Motor neuron (in vitro differentiated cells): ENCODE results near the gene PELI1. TPM values are rescaled to one million over a fixed set of nuclear protein-coding genes. Genes with fewer than 3 reads are reported as not detected.

Experiments used
- ATAC-seq, 8 experiments: fragments of 200-7000 bp; cut with Tn5 transposase; replicated peaks in 6 of 8; 2 replicates each; pipeline ENCODE4 v1.8.0; 2021; ENCODE audit warnings: mild to moderate bottlenecking in 8 of 8, moderate library complexity in 8 of 8
- H3K27ac ChIP-seq, 2 donors: fragments of 250-450 bp; sonication (Bioruptor Pico); 2 replicates each; pipeline ENCODE4 v1.9.0; 2021; ENCODE audit warnings: antibody characterized with exemption in 2 of 2, mild to moderate bottlenecking in 2 of 2, moderate library complexity in 1 of 2
- H3K4me1 ChIP-seq, 2 donors: fragments of 250-450 bp; sonication (Bioruptor Pico); replicated peaks in 1 of 2; 2 replicates each; pipeline ENCODE4 v1.6.1; 2021; ENCODE audit warnings: antibody characterized with exemption in 2 of 2, mild to moderate bottlenecking in 2 of 2, moderate library complexity in 1 of 2
- H3K4me3 ChIP-seq, 5 donors: fragments of 250-450 bp; sonication (Bioruptor Pico); 2 replicates each; pipeline ENCODE4 v1.9.0; 2021; ENCODE audit warnings: antibody characterized with exemption in 5 of 5, mild to moderate bottlenecking in 5 of 5, moderate library complexity in 4 of 5
- WGBS, 10 experiments: fragments of 450-650 bp; shearing (Covaris generic); methylation state at CpG; one replicate each; pipeline ENCODE4 v1.0.0; 2022; 5-methylcytosine and 5-hydroxymethylcytosine counted together
- in situ Hi-C, 9 experiments: fragments of 400-800 bp; cut with MboI; loops; one replicate each; pipeline ENCODE4 v1.15.0; 2021; ENCODE audit warnings: low sequenced_read_pairs in 9 of 9, low pct_unique_long_range_greater_than_20kb in 2 of 9; ENCODE audit not compliant: unreplicated experiment in 9 of 9
- total RNA-seq, 8 experiments: library from RNA; unstranded; fragments of 300-600 nt; gene quantifications; 2 replicates each; pipeline versions ENCODE4 v1.2.3 to v1.2.4, GENCODE V29; 2022

PELI1 gene
- total RNA-seq, 8 experiments from 2014 or later, result 7.2 to 37.1 (median 27.4) TPM

- H3K4me1 ChIP-seq, result no peaks in the 10 kb centered on the region
- no peak overlapping the region for H3K27ac ChIP-seq
- 39 to 95% (median 71%) methylated on average over 2 to 4 of the region's 4 CpGs for WGBS, 10 experiments
- in situ Hi-C loops, result loop anchor here in 3 of 9 experiments (5.0 to 25.0 kb wide), 2 partner anchors 258 to 273 kb away; no protein-coding TSS in a partner anchor
- no peak overlapping the region for H3K4me3 ChIP-seq
- no peak for ATAC-seq
Measured at GRCh38 chr2:64054161-64054915, 89.9 kb downstream of the PELI1 start.

GRCh38 chr2:64052463-64053241 is 91.6 kb downstream of the PELI1 start:
- ATAC-seq, result no peak
- Histone ChIP-seq H3K4me1 (no peaks in the 10 kb centered on the region), H3K27ac (no peak overlapping the region), H3K4me3 (no peak overlapping the region)
- WGBS, 10 experiments, result 67 to 100% (median 92%) methylated on average over 1 to 3 of the region's 3 CpGs; no CpG with 5 or more reads in 3 of the 10 experiments
- in situ Hi-C loops, result loop anchor here in 3 of 9 experiments (5.0 to 25.0 kb wide), 2 partner anchors 260 to 275 kb away; no protein-coding TSS in a partner anchor

- in situ Hi-C loops, result loop anchor here in 5 of 9 experiments (5.0 to 25.0 kb wide), 5 partner anchors 263 to 838 kb away; no protein-coding TSS in a partner anchor
- no peak overlapping the region for H3K27ac ChIP-seq
- H3K4me3 ChIP-seq, result no peak overlapping the region
- no peaks in the 10 kb centered on the region for H3K4me1 ChIP-seq
- peak; percentile 69 to 98 (median 86) for ATAC-seq
- WGBS, 10 experiments, result 0 to 71% (median 8%) methylated on average over 1 to 2 of the region's 3 CpGs; no CpG with 5 or more reads in 3 of the 10 experiments
Measured at GRCh38 chr2:64049633-64050220, 94.5 kb downstream of the PELI1 start.

- 75 to 100% (median 100%) methylated on average over 1 to 2 of the region's 2 CpGs; no CpG with 5 or more reads in 3 of the 10 experiments for WGBS, 10 experiments
- no peak overlapping the region for H3K27ac ChIP-seq
- no peak overlapping the region for H3K4me3 ChIP-seq
- ATAC-seq, result no peak
- in situ Hi-C loops, result loop anchor here in 2 of 9 experiments (10.0 to 25.0 kb wide), 3 partner anchors 269 to 841 kb away; no protein-coding TSS in a partner anchor
- no peaks in the 10 kb centered on the region for H3K4me1 ChIP-seq
Measured at GRCh38 chr2:64045938-64046337, 98.3 kb downstream of the PELI1 start.

Other genes with a start within 250 kb of the PELI1 start
- 10 to 100 TPM; 16.1 to 27.7 (median 22.1) TPM for gene VPS54, start 125.0 kb downstream of the PELI1 start, total RNA-seq